ENCODE data around the gene DSG1. TPM values are rescaled to one million over a fixed set of nuclear protein-coding genes. Genes with fewer than 3 reads are reported as not detected.

Gene DSG1
- total and polyA plus RNA-seq, 4 donors, result 0.13 to 2.9 (median 0.65) TPM

DNA sequence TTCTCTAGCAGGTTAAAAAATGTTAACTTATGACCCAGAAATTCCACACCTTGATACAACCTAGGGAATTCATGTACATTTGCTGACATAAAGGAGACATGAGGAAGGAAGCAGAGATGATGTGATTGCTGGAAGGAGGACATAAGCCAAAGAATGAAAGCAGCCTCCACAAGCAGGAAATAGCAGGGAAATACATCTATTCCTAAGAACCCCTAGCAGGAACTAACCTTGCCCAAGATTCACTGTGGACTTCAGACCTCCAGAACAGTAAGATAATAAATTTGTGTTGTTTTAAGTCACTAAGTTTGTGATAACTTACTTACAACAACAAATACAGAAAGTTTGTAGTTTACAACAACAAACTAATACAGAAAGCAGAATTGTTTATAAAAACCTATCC lies 54.0 kb downstream of the DSG1 start (continued):
- TF ChIP-seq, protein P1, sequence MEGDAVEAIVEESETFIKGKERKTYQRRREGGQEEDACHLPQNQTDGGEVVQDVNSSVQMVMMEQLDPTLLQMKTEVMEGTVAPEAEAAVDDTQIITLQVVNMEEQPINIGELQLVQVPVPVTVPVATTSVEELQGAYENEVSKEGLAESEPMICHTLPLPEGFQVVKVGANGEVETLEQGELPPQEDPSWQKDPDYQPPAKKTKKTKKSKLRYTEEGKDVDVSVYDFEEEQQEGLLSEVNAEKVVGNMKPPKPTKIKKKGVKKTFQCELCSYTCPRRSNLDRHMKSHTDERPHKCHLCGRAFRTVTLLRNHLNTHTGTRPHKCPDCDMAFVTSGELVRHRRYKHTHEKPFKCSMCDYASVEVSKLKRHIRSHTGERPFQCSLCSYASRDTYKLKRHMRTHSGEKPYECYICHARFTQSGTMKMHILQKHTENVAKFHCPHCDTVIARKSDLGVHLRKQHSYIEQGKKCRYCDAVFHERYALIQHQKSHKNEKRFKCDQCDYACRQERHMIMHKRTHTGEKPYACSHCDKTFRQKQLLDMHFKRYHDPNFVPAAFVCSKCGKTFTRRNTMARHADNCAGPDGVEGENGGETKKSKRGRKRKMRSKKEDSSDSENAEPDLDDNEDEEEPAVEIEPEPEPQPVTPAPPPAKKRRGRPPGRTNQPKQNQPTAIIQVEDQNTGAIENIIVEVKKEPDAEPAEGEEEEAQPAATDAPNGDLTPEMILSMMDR (IDR thresholded peaks at IDR 0.05; ENCODE audit: low read depth, low read length, missing input control), result no peak

DNA sequence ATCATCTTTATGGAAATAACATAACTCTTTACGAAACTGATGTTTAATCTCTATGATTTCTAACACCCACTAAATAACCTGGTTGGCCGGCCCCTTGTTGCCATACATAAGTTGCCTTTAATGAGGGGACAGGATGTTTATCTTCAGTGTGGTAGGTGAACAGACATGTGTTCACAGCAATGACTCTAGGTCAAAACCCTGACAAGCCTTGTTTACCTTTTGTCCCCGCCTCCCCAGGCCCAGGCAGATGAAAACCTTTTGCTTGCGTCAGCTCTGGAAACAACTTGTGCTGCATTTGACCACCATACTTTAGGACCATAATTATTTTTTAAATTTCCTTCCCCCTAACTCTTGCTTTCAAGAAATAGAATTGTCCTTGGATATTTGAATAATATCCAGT lies 55.7 kb downstream of the DSG1 start:
- Histone ChIP-seq H3K9me3 (ENCODE audit: control insufficient read depth in 4 of 4, low read length in 3 of 4) (no peaks in the 10 kb centered on the region), H3K4me1 (ENCODE audit: control insufficient read depth in 4 of 4, insufficient read depth in 4 of 4, low read length in 3 of 4) (no peaks in the 10 kb centered on the region), H3K36me3 (ENCODE audit: control insufficient read depth in 4 of 4, insufficient read depth in 3 of 4, low read depth in 1 of 4, low read length in 3 of 4) (no peaks in the 10 kb centered on the region), H3K27me3 (ENCODE audit: control insufficient read depth in 4 of 4, insufficient read depth in 4 of 4, low read length in 3 of 4) (no peaks in the 10 kb centered on the region), H3K4me3 (ENCODE audit: low read depth in 1 of 3, low read length in 3 of 3) (no peak overlapping the region), H3K9ac (ENCODE audit: low read depth in 1 of 2, low read length in 2 of 2) (no peak overlapping the region), H3K27ac (ENCODE audit: low read depth in 1 of 2, low read length in 2 of 2) (no peak overlapping the region)
- WGBS, result 95% methylated on average over 4 of the region's 4 CpGs
- TF ChIP-seq YY1 (IDR thresholded peaks at IDR 0.05) (no peak), GABPA (IDR thresholded peaks at IDR 0.05 in 1 of 2, conservative IDR thresholded peaks at IDR 0.05 in 1 of 2) (no peak)
- TF ChIP-seq, protein P1 (IDR thresholded peaks at IDR 0.05; ENCODE audit: low read depth, low read length, missing input control), result no peak
- no peak for DNase-seq (ENCODE audit: low spot score)

DNA sequence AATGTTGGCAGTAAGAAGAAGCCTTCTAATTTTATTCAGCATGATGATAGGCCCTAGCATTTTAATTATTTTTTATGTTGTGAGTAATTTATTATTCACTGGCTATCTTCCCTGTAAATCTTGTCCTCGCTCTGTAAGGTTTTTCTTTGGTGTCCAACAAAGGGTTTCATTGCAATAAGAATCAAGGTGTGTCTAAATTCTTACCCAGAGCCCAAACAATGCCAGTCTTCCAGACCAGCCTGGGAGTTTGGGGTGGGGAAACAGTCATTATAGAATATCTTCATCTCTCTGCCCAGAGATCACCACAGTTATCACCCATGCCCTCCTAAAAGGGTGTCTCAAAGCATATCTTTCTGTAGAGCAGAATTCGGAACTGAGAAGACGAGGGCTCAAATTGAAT lies 58.5 kb downstream of the DSG1 start, which contains the start of gene DSG4:
Gene DSG4 (plus strand): TSS at position 301 of the 400 bp plus-strand sequence. CDS start 135 bp downstream, outside the sequence.
- no peaks in the 10 kb centered on the region for H3K4me1 ChIP-seq (ENCODE audit: control insufficient read depth in 4 of 4, insufficient read depth in 4 of 4, low read length in 3 of 4)
- no peaks in the 10 kb centered on the region for H3K9me3 ChIP-seq (ENCODE audit: control insufficient read depth in 4 of 4, low read length in 3 of 4)
- DNase-seq (ENCODE audit: low spot score), result no peak
- H3K9ac ChIP-seq (ENCODE audit: low read depth in 1 of 2, low read length in 2 of 2), result no peak within 1 kb of the TSS
- H3K36me3 ChIP-seq (ENCODE audit: control insufficient read depth in 4 of 4, insufficient read depth in 3 of 4, low read depth in 1 of 4, low read length in 3 of 4), result no peaks in the 10 kb centered on the region
- 92% methylated on average over 3 of the region's 3 CpGs for WGBS
- no peak within 1 kb of the TSS for H3K4me3 ChIP-seq (ENCODE audit: low read depth in 1 of 3, low read length in 3 of 3)
- no peak for TF ChIP-seq RAD21 (IDR thresholded peaks at IDR 0.05)
- TF ChIP-seq, protein P2, sequence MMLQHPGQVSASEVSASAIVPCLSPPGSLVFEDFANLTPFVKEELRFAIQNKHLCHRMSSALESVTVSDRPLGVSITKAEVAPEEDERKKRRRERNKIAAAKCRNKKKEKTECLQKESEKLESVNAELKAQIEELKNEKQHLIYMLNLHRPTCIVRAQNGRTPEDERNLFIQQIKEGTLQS (IDR thresholded peaks at IDR 0.05), result no peak
- TF ChIP-seq JUND (IDR thresholded peaks at IDR 0.05), result no peak
- TF ChIP-seq YY1 (IDR thresholded peaks at IDR 0.05), result no peak
- TF ChIP-seq HNF4A (conservative IDR thresholded peaks at IDR 0.05), result no peak
- TF ChIP-seq, protein P3, sequence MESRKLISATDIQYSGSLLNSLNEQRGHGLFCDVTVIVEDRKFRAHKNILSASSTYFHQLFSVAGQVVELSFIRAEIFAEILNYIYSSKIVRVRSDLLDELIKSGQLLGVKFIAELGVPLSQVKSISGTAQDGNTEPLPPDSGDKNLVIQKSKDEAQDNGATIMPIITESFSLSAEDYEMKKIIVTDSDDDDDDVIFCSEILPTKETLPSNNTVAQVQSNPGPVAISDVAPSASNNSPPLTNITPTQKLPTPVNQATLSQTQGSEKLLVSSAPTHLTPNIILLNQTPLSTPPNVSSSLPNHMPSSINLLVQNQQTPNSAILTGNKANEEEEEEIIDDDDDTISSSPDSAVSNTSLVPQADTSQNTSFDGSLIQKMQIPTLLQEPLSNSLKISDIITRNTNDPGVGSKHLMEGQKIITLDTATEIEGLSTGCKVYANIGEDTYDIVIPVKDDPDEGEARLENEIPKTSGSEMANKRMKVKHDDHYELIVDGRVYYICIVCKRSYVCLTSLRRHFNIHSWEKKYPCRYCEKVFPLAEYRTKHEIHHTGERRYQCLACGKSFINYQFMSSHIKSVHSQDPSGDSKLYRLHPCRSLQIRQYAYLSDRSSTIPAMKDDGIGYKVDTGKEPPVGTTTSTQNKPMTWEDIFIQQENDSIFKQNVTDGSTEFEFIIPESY (IDR thresholded peaks at IDR 0.05), result no peak
- TF ChIP-seq HNF4G (IDR thresholded peaks at IDR 0.05), result no peak
- TF ChIP-seq, protein P4, sequence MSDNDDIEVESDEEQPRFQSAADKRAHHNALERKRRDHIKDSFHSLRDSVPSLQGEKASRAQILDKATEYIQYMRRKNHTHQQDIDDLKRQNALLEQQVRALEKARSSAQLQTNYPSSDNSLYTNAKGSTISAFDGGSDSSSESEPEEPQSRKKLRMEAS (IDR thresholded peaks at IDR 0.05), result no peak
- TF ChIP-seq FOXA2 (IDR thresholded peaks at IDR 0.05), result no peak
- TF ChIP-seq, protein P1 (IDR thresholded peaks at IDR 0.05; ENCODE audit: low read depth, low read length, missing input control), result no peak
- no peak for TF ChIP-seq RXRA (IDR thresholded peaks at IDR 0.05)
- TF ChIP-seq TAF1 (conservative IDR thresholded peaks at IDR 0.05), result no peak
- no peak for TF ChIP-seq NR2F2 (IDR thresholded peaks at IDR 0.05)
- H3K27ac ChIP-seq (ENCODE audit: low read depth in 1 of 2, low read length in 2 of 2), result no peak within 1 kb of the TSS
- no peaks in the 10 kb centered on the region for H3K27me3 ChIP-seq (ENCODE audit: control insufficient read depth in 4 of 4, insufficient read depth in 4 of 4, low read length in 3 of 4)
